GM19099 (cell line): ENCODE results near the gene LY6G6C.

Source experiments
- POLR2A ChIP-seq: IDR thresholded peaks from 3 replicates; pipeline ENCODE4 v1.6.1; 2011; ENCODE audit warnings: low read depth; ENCODE audit not compliant: insufficient read length; ENCODE audit errors: extremely low read depth

LY6G6C gene

DNA sequence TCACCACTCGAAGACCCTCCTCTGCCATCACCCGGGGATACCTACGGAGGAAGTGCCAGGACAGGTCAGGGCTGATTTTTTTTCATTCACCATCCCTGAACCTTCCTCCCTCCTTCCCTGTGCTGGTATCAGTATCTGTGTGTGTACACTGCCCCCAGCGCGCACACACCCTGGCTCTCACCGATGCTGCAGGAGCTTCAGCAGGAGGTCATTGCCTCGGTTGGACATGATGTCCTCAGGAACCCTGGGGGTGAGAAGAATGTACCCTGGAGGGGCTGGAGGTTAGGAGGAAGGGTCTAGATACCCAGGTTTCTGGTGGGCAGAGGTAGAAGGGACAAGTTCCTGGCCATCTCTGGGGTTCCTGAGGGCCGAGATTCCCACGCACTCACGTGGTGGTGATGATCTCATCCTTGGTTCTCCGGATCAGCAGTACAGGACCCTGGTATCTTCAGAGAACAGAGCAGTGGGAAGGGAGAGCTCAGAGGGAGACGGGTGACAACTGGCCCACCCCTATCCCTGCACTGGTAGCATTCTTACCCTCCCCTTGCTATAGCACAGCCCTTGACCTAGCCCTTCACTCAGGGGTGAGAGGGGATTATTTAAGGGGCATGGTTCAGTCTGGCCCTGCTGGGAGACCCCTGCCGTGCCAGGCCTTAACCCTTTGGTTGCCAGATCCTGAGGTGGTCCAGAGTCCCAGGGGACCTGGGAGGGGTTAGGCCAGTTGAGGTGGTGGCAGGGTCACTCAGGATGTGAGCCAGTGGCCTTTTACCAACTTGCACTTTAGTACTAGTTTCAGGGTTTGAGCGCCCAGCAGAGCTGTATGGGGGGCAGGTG is 33.5 kb downstream of the LY6G6C start:
- TF ChIP-seq POLR2A = no peak

- no peak for TF ChIP-seq POLR2A
Measured at GRCh38 chr6:31687321-31687720, 34.2 kb downstream of the LY6G6C start.

DNA sequence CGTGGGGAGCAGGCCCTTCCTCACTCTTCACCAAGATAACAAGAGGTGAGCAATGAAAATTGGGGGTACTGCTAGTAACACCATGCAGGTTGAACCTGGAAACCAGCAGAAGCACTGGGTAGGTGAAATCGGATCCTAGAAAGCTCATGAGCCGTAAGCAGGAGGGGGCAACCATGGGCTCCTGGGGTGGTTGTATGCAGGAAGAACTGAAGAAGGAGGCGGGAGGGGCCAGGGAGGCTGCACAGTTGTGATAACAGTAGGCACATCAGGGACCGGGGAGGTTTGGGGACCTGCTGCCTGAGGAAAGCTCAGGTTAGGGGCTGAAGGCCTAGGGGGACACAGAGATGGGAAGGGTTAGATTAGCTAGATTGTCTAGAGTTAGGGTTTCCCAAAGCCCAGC is 35.1 kb downstream of the LY6G6C start:
- TF ChIP-seq POLR2A = no peak

DNA sequence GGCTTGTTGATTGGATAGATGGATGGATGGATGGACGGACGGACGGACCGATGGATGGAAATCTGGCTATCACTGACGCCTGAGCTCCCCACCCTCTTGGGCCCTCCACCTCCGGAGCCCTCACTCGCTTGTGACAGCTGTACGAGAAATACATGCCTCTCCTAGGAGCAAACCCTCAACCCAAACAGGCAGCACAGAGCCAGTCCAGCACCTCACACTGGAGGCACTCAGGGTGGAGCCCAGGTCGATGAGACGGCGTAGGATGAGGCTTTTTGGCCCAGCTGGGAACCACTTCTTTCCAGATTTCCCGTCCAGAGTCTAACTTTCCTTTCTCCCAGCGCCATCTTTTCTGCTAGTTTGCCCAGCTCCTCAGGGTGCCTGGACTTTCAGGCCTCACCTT is 38.0 kb downstream of the LY6G6C start:
- TF ChIP-seq POLR2A = no peak

GRCh38 chr6:31681135-31681671 is 40.3 kb downstream of the LY6G6C start:
- TF ChIP-seq POLR2A = no peak

DNA sequence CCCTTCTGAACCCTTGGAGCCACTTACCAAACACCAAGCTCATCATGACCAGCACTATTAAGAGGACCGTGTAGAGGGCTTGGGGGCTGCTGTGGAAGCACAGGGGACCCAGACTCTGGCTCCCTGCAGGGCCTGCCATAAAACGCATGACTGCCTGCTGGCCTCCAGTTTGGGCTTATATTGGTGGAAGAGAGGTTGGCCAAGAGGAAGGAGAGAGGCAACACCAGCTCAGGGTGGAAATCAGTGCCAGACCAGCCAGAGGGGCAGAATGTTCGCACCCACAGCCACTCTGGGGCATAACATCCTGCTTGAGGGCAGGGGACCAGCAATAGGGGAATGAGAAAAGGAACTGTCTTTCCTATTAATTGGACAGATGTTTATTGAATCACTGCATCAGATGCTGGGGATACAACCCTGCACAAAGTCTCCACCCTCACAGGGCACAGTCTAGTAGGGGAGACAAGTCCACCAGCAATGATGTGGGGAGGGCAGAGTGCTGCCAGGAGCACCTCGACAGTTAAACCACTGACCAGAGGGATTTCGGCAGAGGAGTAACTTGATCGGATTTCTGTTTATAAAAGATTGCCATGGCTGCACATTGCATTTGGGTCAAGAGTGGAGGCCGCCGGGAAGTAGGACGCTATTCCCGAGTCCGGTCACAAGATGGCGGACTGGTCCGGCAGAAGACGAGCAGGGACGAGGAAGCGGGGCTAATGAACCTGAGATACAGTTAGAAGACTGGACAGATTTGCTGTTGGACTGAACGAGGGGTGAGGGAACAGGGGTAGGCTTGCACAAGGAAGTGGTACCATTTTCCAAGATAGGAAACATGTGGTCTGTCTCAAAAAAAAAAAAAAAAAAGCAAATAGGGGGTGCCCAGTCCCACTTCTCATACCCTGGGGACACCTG is 41.1 kb downstream of the LY6G6C start, which contains the start of gene LY6G5C:
LY6G5C (minus strand) TSS at position 842 of the 909 bp plus-strand sequence; CDS start at position 148, 694 bp downstream.
- peak; percentile 6 for TF ChIP-seq POLR2A

GRCh38 chr6:31677955-31678354 is 43.6 kb downstream of the LY6G6C start:
- TF ChIP-seq POLR2A = no peak

- no peak for TF ChIP-seq POLR2A
Measured at GRCh38 chr6:31676904-31677303, 44.6 kb downstream of the LY6G6C start.

- no peak for TF ChIP-seq POLR2A
Measured at GRCh38 chr6:31676322-31676903, 45.1 kb downstream of the LY6G6C start.

DNA sequence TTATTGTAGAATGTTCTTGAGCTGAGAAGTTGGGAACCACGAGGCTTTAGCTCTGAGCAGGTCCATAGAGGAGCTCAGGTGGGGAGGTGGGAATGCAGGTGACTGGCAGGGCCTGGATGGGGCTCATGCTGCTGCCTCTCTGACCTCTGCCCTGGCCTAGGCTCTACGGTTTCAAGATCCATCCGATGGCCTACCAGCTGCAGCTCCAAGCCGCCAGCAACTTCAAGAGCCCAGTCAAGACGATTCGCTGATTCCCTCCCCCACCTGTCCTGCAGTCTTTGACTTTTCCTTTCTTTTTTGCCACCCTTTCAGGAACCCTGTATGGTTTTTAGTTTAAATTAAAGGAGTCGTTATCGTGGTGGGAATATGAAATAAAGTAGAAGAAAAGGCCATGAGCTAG is 51.9 kb downstream of the LY6G6C start, which contains the start of gene LY6G5B:
LY6G5B (plus strand) TSS at position 301 of the 400 bp plus-strand sequence. CDS start 975 bp downstream, outside the sequence.
- TF ChIP-seq POLR2A = no peak
